Thoracic aorta (tissue), 2 donors: ENCODE measurements around the gene ZFYVE16. TPM values are rescaled to one million over a fixed set of nuclear protein-coding genes. Genes with fewer than 3 reads are reported as not detected.
"Not testable (repeated sequence)": the region's sequence is repeated elsewhere in the genome, so short reads cannot be mapped to it uniquely, and the experiment has no call there.

Experiments used
- ATAC-seq: fragments of 150-250 bp; one replicate; pipeline ENCODE4 v1.8.0; 2017; ENCODE audit warnings: low read depth; ENCODE audit not compliant: insufficient number of reproducible peaks, low FRiP score
- DNase-seq: peaks from one replicate; pipeline ENCODE4 v3.0.0-alpha.2; 2020; ENCODE audit warnings: low spot score
- H3K27ac ChIP-seq, 2 donors: fragments of 200-600 bp; sonication (generic); 1 replicate in 1 of 2; 2 replicates in 1 of 2; pipeline ENCODE4 v1.5.1; 2016; ENCODE audit warnings: mild to moderate bottlenecking in 2 of 2, moderate library complexity in 2 of 2
- H3K27me3 ChIP-seq: fragments of 200-600 bp; sonication (generic); replicated peaks from 2 replicates; pipeline ENCODE4 v1.6.0; 2016; ENCODE audit warnings: mild to moderate bottlenecking; ENCODE audit not compliant: insufficient read depth
- H3K36me3 ChIP-seq: fragments of 200-600 bp; sonication (generic); one replicate; pipeline ENCODE4 v1.5.1; 2016
- H3K4me1 ChIP-seq, 2 donors: fragments of 200-600 bp; sonication (generic); 1 replicate in 1 of 2; 2 replicates in 1 of 2; pipeline versions ENCODE4 v1.5.1 to v1.6.0; 2016; ENCODE audit warnings: low read depth in 2 of 2, mild to moderate bottlenecking in 1 of 2; ENCODE audit not compliant: control insufficient read depth in 1 of 2
- H3K4me3 ChIP-seq: fragments of 200-600 bp; sonication (generic); 2 replicates; pipeline ENCODE4 v1.5.1; 2016; ENCODE audit warnings: mild to moderate bottlenecking
- H3K9me3 ChIP-seq: fragments of 200-600 bp; sonication (generic); 2 replicates; pipeline ENCODE4 v1.5.1; 2016
- CTCF ChIP-seq: fragments of 200-600 bp; sonication (generic); IDR thresholded peaks from one replicate; pipeline ENCODE4 v1.5.1; 2019; ENCODE audit warnings: antibody characterized with exemption
- total RNA-seq, 2 donors: library from RNA; depleted of rRNA; stranded (reverse); fragments of >200 nt; gene quantifications; one replicate each; pipeline versions ENCODE4 v1.1.0 to v1.2.3, GENCODE V29; 2016

Gene ZFYVE16
- total RNA-seq, 2 donors from 2014 or later: 29.0 to 36.8 TPM

DNA sequence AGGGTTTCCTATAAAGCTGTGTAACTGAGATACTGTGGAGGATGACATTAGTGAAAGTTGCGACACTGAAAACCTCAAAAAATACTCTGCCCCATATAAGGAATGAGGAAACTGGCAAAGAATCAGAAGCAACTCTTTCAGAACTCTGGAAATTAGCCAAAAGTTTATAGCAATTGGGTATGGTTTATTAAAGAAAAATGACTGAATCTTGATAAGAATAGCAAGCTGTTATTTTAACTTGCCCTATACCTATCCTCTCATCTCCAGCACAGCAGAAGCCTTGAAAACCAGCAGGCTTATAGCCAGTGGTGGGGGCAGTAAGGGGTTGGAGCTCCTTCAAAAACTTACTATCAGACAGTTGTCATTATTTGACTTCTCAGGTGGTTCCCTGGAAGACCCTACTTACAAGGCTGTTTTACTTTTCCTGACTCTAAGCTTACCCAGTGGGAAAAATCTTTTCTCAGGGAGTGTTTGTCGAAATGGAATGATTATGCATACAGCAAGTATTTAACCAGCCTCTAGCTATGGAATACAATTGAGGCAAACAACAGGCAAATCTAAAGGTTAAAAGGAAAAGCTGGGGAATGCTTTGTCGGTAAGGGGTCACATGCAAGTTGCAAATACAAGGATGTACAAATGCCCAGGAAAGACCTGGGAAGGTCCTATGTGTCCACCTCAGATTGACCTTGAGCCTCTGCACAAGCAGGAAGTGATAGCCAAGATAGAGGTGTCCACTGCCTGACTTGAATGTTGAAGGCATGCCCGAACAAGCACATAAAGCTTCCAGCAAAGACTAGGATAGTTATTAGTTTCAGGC lies 59.0 kb downstream of the ZFYVE16 start:
- Histone ChIP-seq H3K4me1 (no peaks in the 10 kb centered on the region), H3K9me3 (peaks cover 6% of the 10 kb centered on the region), H3K36me3 (peaks cover 28% of the 10 kb centered on the region), H3K27me3 (no peaks in the 10 kb centered on the region), H3K27ac (no peak overlapping the region), H3K4me3 (no peak overlapping the region)
- no peak for ATAC-seq
- no peak for DNase-seq
- TF ChIP-seq CTCF: no peak

DNA sequence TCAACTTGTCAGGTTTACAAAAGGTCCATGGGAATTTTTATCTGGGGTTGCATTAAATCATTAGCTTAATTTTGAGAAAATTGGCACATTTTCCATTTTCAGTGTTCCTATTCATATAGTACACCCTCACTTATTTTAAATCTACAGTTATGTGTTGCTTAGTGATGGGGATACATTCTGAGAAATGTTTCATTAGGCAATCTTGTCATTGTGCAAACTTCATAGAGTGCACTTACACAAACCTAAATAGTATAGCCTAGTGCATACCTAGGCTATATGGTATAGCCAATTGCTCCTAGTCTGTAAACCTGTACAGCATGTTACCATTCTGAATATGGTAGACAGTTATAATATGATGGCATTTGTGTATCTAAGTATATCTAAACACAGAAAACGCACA lies 60.3 kb downstream of the ZFYVE16 start:
- H3K4me1 ChIP-seq: no peaks in the 10 kb centered on the region
- no peak overlapping the region for H3K4me3 ChIP-seq
- peaks cover 6% of the 10 kb centered on the region for H3K9me3 ChIP-seq
- no peak for TF ChIP-seq CTCF
- H3K27me3 ChIP-seq: no peaks in the 10 kb centered on the region
- no peak overlapping the region for H3K27ac ChIP-seq
- DNase-seq: no peak
- ATAC-seq: no peak
- peaks cover 21% of the 10 kb centered on the region for H3K36me3 ChIP-seq

DNA sequence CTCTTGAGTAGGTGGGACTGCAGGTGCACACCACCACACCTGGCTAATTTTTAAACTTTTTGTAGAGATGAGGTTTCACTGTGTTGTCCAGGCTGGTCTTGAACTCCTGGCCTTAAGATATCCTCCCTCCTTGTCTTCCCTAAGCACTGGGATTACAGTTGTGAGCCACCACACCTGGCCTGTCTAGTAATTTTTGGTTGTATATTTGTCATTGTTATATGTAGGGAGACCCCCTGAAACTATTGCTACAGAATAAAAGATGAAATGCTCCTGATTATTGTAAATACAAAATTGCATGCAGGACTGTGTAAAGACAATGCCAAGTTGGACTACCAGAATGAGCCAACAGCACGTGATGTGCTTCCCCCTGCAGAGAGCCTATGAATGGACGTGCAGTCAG lies 62.8 kb downstream of the ZFYVE16 start:
- not testable (repeated sequence) for DNase-seq, H3K27me3 ChIP-seq, H3K27ac ChIP-seq, H3K4me3 ChIP-seq, ATAC-seq, H3K4me1 ChIP-seq, H3K9me3 ChIP-seq
- H3K36me3 ChIP-seq: peaks cover 39% of the 10 kb centered on the region

DNA sequence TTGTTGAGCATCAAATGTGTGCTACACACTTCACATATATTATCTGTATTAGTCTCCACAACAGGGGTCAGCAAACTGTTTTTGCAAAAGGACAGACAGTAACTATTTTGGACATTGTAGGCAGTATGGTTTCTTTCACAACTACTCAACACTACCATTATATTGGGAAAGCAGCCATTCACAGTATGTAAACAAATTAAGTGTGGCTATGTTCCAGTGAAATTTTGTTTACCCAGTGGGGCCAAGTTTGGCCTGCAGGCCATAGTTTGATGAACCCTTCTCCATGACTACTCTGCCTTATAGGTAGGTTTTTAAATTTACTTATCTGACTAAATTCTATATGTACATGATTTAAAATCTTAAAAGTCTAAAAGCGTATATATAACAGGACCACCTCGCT lies 67.1 kb downstream of the ZFYVE16 start:
- Histone ChIP-seq H3K4me1 (no peaks in the 10 kb centered on the region), H3K9me3 (peaks cover 6% of the 10 kb centered on the region), H3K27me3 (no peaks in the 10 kb centered on the region), H3K36me3 (peaks cover 27% of the 10 kb centered on the region), H3K27ac (no peak overlapping the region), H3K4me3 (no peak overlapping the region)
- TF ChIP-seq CTCF: no peak
- ATAC-seq (no peak), DNase-seq (no peak)

GRCh38 chr5:80479713-80480112 lies 71.8 kb downstream of the ZFYVE16 start:
- Histone ChIP-seq H3K4me1 (no peaks in the 10 kb centered on the region), H3K27me3 (no peaks in the 10 kb centered on the region), H3K4me3 (no peak overlapping the region), H3K27ac (no peak overlapping the region), H3K36me3 (peaks cover 11% of the 10 kb centered on the region), H3K9me3 (peaks cover 10% of the 10 kb centered on the region)
- DNase-seq (no peak), ATAC-seq (no peak)
- TF ChIP-seq CTCF: no peak

DNA sequence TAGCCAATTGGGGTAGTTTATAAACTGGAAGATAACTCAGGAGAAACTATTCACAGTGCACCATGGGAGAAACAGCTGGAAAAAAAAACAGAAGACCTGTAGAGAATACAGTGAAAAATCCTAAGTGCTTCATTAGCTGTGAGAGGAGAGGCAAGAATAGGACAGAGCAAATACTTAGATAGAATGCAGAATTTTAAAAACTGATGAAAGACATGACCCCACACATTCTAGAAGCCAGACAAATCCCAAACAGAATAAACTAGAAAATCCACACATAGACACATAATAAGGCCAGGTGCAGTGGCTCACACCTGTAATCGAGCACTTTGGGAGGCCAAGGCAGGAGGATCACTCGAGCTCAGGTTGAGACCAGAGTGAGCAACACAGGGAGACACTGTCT lies 72.5 kb downstream of the ZFYVE16 start:
- H3K4me3 ChIP-seq: no peak overlapping the region
- ATAC-seq: no peak
- no peaks in the 10 kb centered on the region for H3K4me1 ChIP-seq
- TF ChIP-seq CTCF: no peak
- H3K36me3 ChIP-seq: peaks cover 5% of the 10 kb centered on the region
- DNase-seq: no peak
- H3K9me3 ChIP-seq: peaks cover 10% of the 10 kb centered on the region
- no peaks in the 10 kb centered on the region for H3K27me3 ChIP-seq
- H3K27ac ChIP-seq: no peak overlapping the region
